ENCODE measurements around the gene WWOX. TPM values are rescaled to one million over a fixed set of nuclear protein-coding genes. Genes with fewer than 3 reads are reported as not detected.

WWOX gene
- total and polyA plus RNA-seq, 2 of the 8 experiments (the other 6 are each of a cell fraction or from before 2014, with no cell fraction given), result 5.4 to 16.7 TPM

DNA sequence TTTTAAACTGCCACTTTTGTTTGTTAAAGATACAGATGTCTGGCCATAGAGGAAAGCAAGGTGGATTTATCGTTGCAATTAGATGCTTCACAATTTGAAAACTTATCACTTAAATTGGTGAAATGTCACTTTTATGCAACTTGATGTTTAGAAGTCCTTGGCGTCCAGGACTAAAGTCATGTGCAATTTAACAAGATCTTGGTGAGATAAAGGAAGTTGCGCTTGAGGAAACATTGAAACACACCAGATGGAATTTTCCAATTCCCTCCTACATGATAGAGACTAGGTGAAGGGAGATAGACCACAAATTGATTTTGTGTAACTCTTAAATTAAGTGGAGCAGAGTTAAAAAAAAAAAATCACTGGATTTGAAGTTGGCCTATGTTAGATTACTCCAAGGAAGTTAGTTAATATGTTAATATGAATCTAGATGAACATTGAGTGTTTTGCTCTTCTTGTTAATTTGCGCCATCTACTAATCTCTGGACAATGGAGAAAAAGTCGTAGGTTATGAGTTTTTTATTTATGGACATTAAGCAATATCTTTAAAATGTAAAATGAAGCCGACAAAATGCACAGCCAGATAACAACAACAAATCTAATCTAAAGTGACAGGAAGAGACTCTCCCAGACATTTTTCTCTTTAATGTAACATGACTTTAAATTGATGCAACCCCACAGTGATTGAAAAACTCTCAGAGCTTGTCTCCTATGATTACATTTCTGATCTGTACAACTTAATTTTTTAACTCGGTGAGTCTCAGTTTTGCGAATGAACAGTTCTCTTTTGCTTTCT is 119.6 kb downstream of the WWOX start:
- H3K79me2 ChIP-seq (ENCODE audit: control insufficient read depth in 1 of 2, insufficient read depth in 2 of 2, low read length in 2 of 2), result no peaks in the 10 kb centered on the region
- no peak overlapping the region for H3K56ac ChIP-seq (replicated peaks; ENCODE audit: insufficient read length, low read depth, low read length)
- no peak overlapping the region for H2AFZ ChIP-seq (ENCODE audit: low read length)
- no peak overlapping the region for H2BK15ac ChIP-seq (ENCODE audit: low read length)
- WGBS, 2 experiments (ENCODE audit: extremely low coverage in 1 of 2, insufficient coverage in 1 of 2, insufficient read length in 1 of 2, insufficient replicate concordance in 2 of 2, low coverage in 1 of 2, low lambda C conversion rate in 2 of 2, missing lambda C conversion rate in 1 of 2), result 87% methylated on average over 8 of the region's 8 CpGs; no CpG with 5 or more reads in 1 of the 2 experiments
- no peak overlapping the region for H4K5ac ChIP-seq (ENCODE audit: insufficient read length, low read depth, low read length)
- H4K8ac ChIP-seq (ENCODE audit: extremely low read depth, insufficient read depth, low read length), result no peak overlapping the region
- no peak overlapping the region for H2BK5ac ChIP-seq (ENCODE audit: low read depth, low read length)
- H3K18ac ChIP-seq (ENCODE audit: extremely low read depth, low read length), result no peak overlapping the region
- no peaks in the 10 kb centered on the region for H3K4me1 ChIP-seq (replicated peaks in 1 of 4; ENCODE audit: control insufficient read depth in 3 of 4, insufficient read depth in 4 of 4, low read length in 3 of 4)
- ChIA-PET CTCF (ENCODE audit: partially characterized antibody) (interaction anchor here (0.6 to 0.9 kb wide), 2 partner anchors 17 to 1383 kb away, joined by 3 read pairs; no protein-coding TSS in a partner anchor), POLR2A (ENCODE audit: partially characterized antibody) (no interaction called here)
- H3K79me1 ChIP-seq (ENCODE audit: low read depth, low read length), result no peaks in the 10 kb centered on the region
- H3K27me3 ChIP-seq (replicated peaks in 1 of 4; ENCODE audit: control insufficient read depth in 3 of 4, extremely low read depth in 1 of 4, insufficient read depth in 3 of 4, low read length in 3 of 4), result no peaks in the 10 kb centered on the region
- H2BK120ac ChIP-seq (replicated peaks; ENCODE audit: low read depth, low read length), result no peak overlapping the region
- H3K36me3 ChIP-seq (ENCODE audit: control insufficient read depth in 2 of 4, insufficient read depth in 4 of 4, low read length in 3 of 4), result no peaks in the 10 kb centered on the region
- no peak overlapping the region for H2BK20ac ChIP-seq (ENCODE audit: low read length)
- FAIRE-seq (no peak), DNase-seq (ENCODE audit: low read depth in 1 of 2, low spot score in 2 of 2) (no peak)
- H4K20me1 ChIP-seq (replicated peaks in 1 of 2; ENCODE audit: control insufficient read depth in 1 of 2, insufficient read depth in 2 of 2, low read length in 2 of 2), result no peaks in the 10 kb centered on the region
- no peak overlapping the region for H3K14ac ChIP-seq (ENCODE audit: insufficient read length)
- no peak overlapping the region for H3K23ac ChIP-seq (ENCODE audit: insufficient read length)
- H3K23me2 ChIP-seq (ENCODE audit: low read depth, low read length), result no peaks in the 10 kb centered on the region
- H3K4ac ChIP-seq (replicated peaks; ENCODE audit: insufficient read length, low read depth, low read length), result no peak overlapping the region
- no peak overlapping the region for H3K4me2 ChIP-seq (ENCODE audit: insufficient read depth in 1 of 2, low read depth in 2 of 2, low read length in 2 of 2)
- no peak overlapping the region for H3K9ac ChIP-seq (replicated peaks in 1 of 4; ENCODE audit: extremely low read depth in 1 of 4, low read depth in 3 of 4, low read length in 3 of 4)
- no peak overlapping the region for H2BK12ac ChIP-seq (ENCODE audit: low read depth, low read length)
- H3K4me3 ChIP-seq (ENCODE audit: extremely low read depth in 1 of 4, insufficient read depth in 2 of 4, low read depth in 3 of 4, low read length in 4 of 4), result no peak overlapping the region
- H3K27ac ChIP-seq (ENCODE audit: low read depth, low read length), result no peak overlapping the region
- no peak overlapping the region for H2AK5ac ChIP-seq (ENCODE audit: low read depth, low read length)
- no peaks in the 10 kb centered on the region for H3K9me3 ChIP-seq (ENCODE audit: insufficient read depth in 2 of 2, low read depth in 1 of 2, low read length in 1 of 2)
- no peak overlapping the region for H4K91ac ChIP-seq (replicated peaks; ENCODE audit: insufficient read length, low read length)
- no peak for TF ChIP-seq NRF1 (IDR thresholded peaks at IDR 0.05; ENCODE audit: low read depth, low read length)
- no peak for TF ChIP-seq RBBP5 (IDR thresholded peaks at IDR 0.05; ENCODE audit: borderline replicate concordance, low read depth, low read length)
- no peak for TF ChIP-seq TAF1 (IDR thresholded peaks at IDR 0.05; ENCODE audit: low read depth, low read length)
- TF ChIP-seq BRCA1 (IDR thresholded peaks at IDR 0.05; ENCODE audit: low read depth, low read length), result no peak
- TF ChIP-seq, protein P1, sequence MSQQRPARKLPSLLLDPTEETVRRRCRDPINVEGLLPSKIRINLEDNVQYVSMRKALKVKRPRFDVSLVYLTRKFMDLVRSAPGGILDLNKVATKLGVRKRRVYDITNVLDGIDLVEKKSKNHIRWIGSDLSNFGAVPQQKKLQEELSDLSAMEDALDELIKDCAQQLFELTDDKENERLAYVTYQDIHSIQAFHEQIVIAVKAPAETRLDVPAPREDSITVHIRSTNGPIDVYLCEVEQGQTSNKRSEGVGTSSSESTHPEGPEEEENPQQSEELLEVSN (IDR thresholded peaks at IDR 0.05), result no peak
- no peak for TF ChIP-seq CHD1 (IDR thresholded peaks at IDR 0.05; ENCODE audit: low read depth, low read length)
- no peak for TF ChIP-seq RAD21 (IDR thresholded peaks at IDR 0.05 in 1 of 2, conservative IDR thresholded peaks at IDR 0.05 in 1 of 2; ENCODE audit: low read depth in 2 of 2, low read length in 2 of 2)
- TF ChIP-seq PHF8 (conservative IDR thresholded peaks at IDR 0.05; ENCODE audit: low read depth, low read length), result no peak
- TF ChIP-seq TCF12 (IDR thresholded peaks at IDR 0.05; ENCODE audit: low read depth, low read length), result no peak
- TF ChIP-seq, protein P2, sequence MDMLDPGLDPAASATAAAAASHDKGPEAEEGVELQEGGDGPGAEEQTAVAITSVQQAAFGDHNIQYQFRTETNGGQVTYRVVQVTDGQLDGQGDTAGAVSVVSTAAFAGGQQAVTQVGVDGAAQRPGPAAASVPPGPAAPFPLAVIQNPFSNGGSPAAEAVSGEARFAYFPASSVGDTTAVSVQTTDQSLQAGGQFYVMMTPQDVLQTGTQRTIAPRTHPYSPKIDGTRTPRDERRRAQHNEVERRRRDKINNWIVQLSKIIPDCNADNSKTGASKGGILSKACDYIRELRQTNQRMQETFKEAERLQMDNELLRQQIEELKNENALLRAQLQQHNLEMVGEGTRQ (IDR thresholded peaks at IDR 0.05; ENCODE audit: low read length), result no peak

All from H1 (cell line).